Neural cell (in vitro differentiated cells): Measurements from ENCODE around the gene GRID1. TPM values are rescaled to one million over a fixed set of nuclear protein-coding genes. Genes with fewer than 3 reads are reported as not detected.

Experiments used
- H2AFZ ChIP-seq: fragments of 200-600, 300-800 bp; sonication (generic), shearing (Covaris generic); 2 replicates; pipeline ENCODE4 v1.6.0; 2014; ENCODE audit warnings: low read depth, mild to moderate bottlenecking, antibody characterized with exemption, low read length, moderate library complexity
- H3F3A ChIP-seq: fragments of 200-600 bp; shearing (Covaris generic); 2 replicates; pipeline ENCODE4 v1.6.1; 2016; ENCODE audit warnings: mild to moderate bottlenecking, moderate library complexity, mixed read lengths, antibody characterized with exemption, low read length; ENCODE audit not compliant: insufficient read depth, poor library complexity, severe bottlenecking
- H3K27ac ChIP-seq: fragments of 200-600, 300-800 bp; sonication (generic), shearing (Covaris generic); 2 replicates; pipeline ENCODE4 v1.5.1; 2014; ENCODE audit warnings: mild to moderate bottlenecking, low read length, moderate library complexity
- H3K27me3 ChIP-seq: fragments of 300-800, 200-600 bp; sonication (generic), shearing (Covaris generic); 2 replicates; pipeline ENCODE4 v1.6.0; 2014; ENCODE audit warnings: mild to moderate bottlenecking, low read depth, low read length, moderate library complexity; ENCODE audit not compliant: insufficient read depth
- H3K36me3 ChIP-seq: fragments of 300-800, 200-600 bp; sonication (generic), shearing (Covaris generic); 2 replicates; pipeline ENCODE4 v1.5.1; 2014; ENCODE audit warnings: mild to moderate bottlenecking, antibody characterized with exemption, low read length, moderate library complexity; ENCODE audit not compliant: insufficient read depth
- H3K4me2 ChIP-seq: fragments of 300-800, 200-600 bp; sonication (generic), shearing (Covaris generic); 2 replicates; pipeline ENCODE4 v1.6.0; 2014; ENCODE audit warnings: mild to moderate bottlenecking, low read length
- H3K4me3 ChIP-seq: fragments of 300-800, 200-600 bp; sonication (generic), shearing (Covaris generic); 2 replicates; pipeline ENCODE4 v1.5.1; 2014; ENCODE audit warnings: mild to moderate bottlenecking, low read length, moderate library complexity
- H3K79me2 ChIP-seq: fragments of 200-600 bp; shearing (Covaris generic); replicated peaks from 2 replicates; pipeline ENCODE4 v1.6.0; 2014; ENCODE audit warnings: mild to moderate bottlenecking, low read length, moderate library complexity; ENCODE audit not compliant: insufficient read depth
- H3K9ac ChIP-seq: fragments of 300-800, 200-600 bp; sonication (generic), shearing (Covaris generic); 2 replicates; pipeline ENCODE4 v1.6.1; 2016; ENCODE audit warnings: mild to moderate bottlenecking, low read length, mixed read lengths
- H3K9me2 ChIP-seq: fragments of 200-600 bp; shearing (Covaris generic); 2 replicates; pipeline ENCODE4 v1.6.1; 2016; ENCODE audit warnings: mild to moderate bottlenecking, low read length, mixed read lengths; ENCODE audit not compliant: insufficient read depth
- H3K9me3 ChIP-seq: fragments of 200-600, 300-800 bp; sonication (generic), shearing (Covaris generic); 2 replicates; pipeline ENCODE4 v1.6.1; 2016; ENCODE audit warnings: mild to moderate bottlenecking, mixed run types, low read length, moderate library complexity, mixed read lengths
- H4K20me1 ChIP-seq: fragments of 200-600 bp; shearing (Covaris generic); 2 replicates; pipeline ENCODE4 v1.6.1; 2016; ENCODE audit warnings: mild to moderate bottlenecking, mixed run types; ENCODE audit not compliant: insufficient read depth
- EP300 ChIP-seq: fragments of 450-650 bp; conservative IDR thresholded peaks from 2 replicates; pipeline ENCODE4 v1.6.1; 2014; ENCODE audit warnings: antibody characterized with exemption, mild to moderate bottlenecking, moderate library complexity; ENCODE audit not compliant: poor library complexity, severe bottlenecking
- EZH2 ChIP-seq: fragments of 200-600, 300-800 bp; shearing (Covaris generic), sonication (generic); IDR thresholded peaks from 2 replicates; pipeline ENCODE4 v1.6.1; 2014; ENCODE audit warnings: antibody characterized with exemption, low read length, borderline replicate concordance, mild to moderate bottlenecking; ENCODE audit not compliant: insufficient read depth, poor library complexity, severe bottlenecking
- MXI1 ChIP-seq: fragments of 450-650 bp; conservative IDR thresholded peaks from 2 replicates; pipeline ENCODE4 v1.6.1; 2014; ENCODE audit warnings: antibody characterized with exemption, mild to moderate bottlenecking; ENCODE audit not compliant: poor library complexity, severe bottlenecking
- POLR2AphosphoS5 ChIP-seq: IDR thresholded peaks from 2 replicates; pipeline ENCODE4 v1.6.1; 2012
- RAD21 ChIP-seq: fragments of 450-650 bp; conservative IDR thresholded peaks from 2 replicates; pipeline ENCODE4 v1.6.1; 2014; ENCODE audit warnings: antibody characterized with exemption, mild to moderate bottlenecking, moderate library complexity
- REST ChIP-seq: IDR thresholded peaks from 2 replicates; pipeline ENCODE4 v1.6.1; 2012; ENCODE audit warnings: borderline replicate concordance
- SMC3 ChIP-seq: fragments of 450-650 bp; conservative IDR thresholded peaks from 2 replicates; pipeline ENCODE4 v1.6.1; 2014; ENCODE audit warnings: antibody characterized with exemption, mild to moderate bottlenecking, moderate library complexity; ENCODE audit not compliant: poor library complexity
- TAF1 ChIP-seq: IDR thresholded peaks from 2 replicates; pipeline ENCODE4 v1.6.1; 2012; ENCODE audit warnings: low read depth
- polyA plus RNA-seq: library from polyadenylated mRNA; depleted of rRNA; stranded (reverse); fragments of >200 nt; gene quantifications from 2 replicates; pipeline ENCODE4 v1.2.3, GENCODE V29; 2014
- TF ChIP-seq, protein P1 (sequence below): fragments of 450-650 bp; IDR thresholded peaks from 2 replicates; pipeline ENCODE4 v1.5.1; 2014; ENCODE audit warnings: antibody characterized with exemption, mild to moderate bottlenecking, moderate library complexity; ENCODE audit not compliant: poor library complexity, severe bottlenecking

GRID1 gene
- polyA plus RNA-seq, 1 donor from 2014 or later, result 7.3 TPM

- no peak overlapping the region for H3K27ac ChIP-seq
- TF ChIP-seq TAF1, result no peak
- TF ChIP-seq RAD21, result no peak
- TF ChIP-seq MXI1, result no peak
- TF ChIP-seq EP300, result no peak
- no peak for TF ChIP-seq POLR2AphosphoS5
- TF ChIP-seq REST, result no peak
- no peak for TF ChIP-seq EZH2
- no peak for TF ChIP-seq SMC3
- TF ChIP-seq, protein P1, sequence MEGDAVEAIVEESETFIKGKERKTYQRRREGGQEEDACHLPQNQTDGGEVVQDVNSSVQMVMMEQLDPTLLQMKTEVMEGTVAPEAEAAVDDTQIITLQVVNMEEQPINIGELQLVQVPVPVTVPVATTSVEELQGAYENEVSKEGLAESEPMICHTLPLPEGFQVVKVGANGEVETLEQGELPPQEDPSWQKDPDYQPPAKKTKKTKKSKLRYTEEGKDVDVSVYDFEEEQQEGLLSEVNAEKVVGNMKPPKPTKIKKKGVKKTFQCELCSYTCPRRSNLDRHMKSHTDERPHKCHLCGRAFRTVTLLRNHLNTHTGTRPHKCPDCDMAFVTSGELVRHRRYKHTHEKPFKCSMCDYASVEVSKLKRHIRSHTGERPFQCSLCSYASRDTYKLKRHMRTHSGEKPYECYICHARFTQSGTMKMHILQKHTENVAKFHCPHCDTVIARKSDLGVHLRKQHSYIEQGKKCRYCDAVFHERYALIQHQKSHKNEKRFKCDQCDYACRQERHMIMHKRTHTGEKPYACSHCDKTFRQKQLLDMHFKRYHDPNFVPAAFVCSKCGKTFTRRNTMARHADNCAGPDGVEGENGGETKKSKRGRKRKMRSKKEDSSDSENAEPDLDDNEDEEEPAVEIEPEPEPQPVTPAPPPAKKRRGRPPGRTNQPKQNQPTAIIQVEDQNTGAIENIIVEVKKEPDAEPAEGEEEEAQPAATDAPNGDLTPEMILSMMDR, result no peak
Measured at GRCh38 chr10:85604884-85605283, 761.7 kb downstream of the GRID1 start.

DNA sequence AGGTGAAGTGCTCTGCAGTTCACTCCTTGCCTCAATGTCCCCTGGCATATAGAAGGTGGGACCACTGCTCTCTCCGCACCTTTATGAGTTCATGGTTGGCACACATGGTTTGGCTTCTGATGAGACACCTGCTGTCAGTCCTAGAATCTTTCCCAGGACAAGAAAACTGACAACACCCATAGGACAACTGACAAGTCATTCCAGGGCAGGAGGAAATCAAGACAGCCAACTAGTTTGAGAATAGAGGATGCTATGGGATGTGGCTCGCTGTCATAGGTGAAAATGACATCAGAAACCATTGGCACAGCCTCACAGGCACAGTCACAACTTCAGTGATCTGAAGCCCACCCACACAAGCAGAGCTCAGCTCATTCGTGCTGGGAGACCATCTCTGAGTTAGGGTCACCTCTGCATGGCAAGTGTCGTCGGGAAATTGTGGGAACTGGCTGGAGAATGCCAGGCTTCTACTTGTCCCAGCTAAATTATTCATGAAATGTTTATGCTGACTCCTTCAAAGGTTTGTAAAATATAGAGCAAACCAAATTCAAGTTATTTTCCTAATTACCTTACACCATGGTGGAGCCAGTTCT is 762.4 kb downstream of the GRID1 start:
- Histone ChIP-seq H4K20me1 (no peaks in the 10 kb centered on the region), H3K36me3 (no peaks in the 10 kb centered on the region), H3K9ac (no peak overlapping the region), H3K27ac (no peak overlapping the region), H3F3A (no peaks in the 10 kb centered on the region), H3K9me2 (no peaks in the 10 kb centered on the region), H3K79me2 (no peaks in the 10 kb centered on the region), H3K4me3 (no peak overlapping the region), H3K27me3 (no peaks in the 10 kb centered on the region), H3K4me2 (no peak overlapping the region), H2AFZ (no peak overlapping the region), H3K9me3 (no peaks in the 10 kb centered on the region)
- no peak for TF ChIP-seq EZH2
- TF ChIP-seq POLR2AphosphoS5, result no peak
- no peak for TF ChIP-seq RAD21
- no peak for TF ChIP-seq REST
- TF ChIP-seq, protein P1, result no peak
- no peak for TF ChIP-seq MXI1

More at GRCh38 chr10:85604884-85605283, 761.7 kb downstream of the GRID1 start:
- Histone ChIP-seq H2AFZ (no peak overlapping the region), H4K20me1 (no peaks in the 10 kb centered on the region), H3K4me2 (no peak overlapping the region), H3K27me3 (no peaks in the 10 kb centered on the region), H3K79me2 (no peaks in the 10 kb centered on the region), H3K36me3 (no peaks in the 10 kb centered on the region), H3K9me3 (no peaks in the 10 kb centered on the region), H3F3A (no peaks in the 10 kb centered on the region), H3K4me3 (no peak overlapping the region), H3K9ac (no peak overlapping the region), H3K9me2 (no peaks in the 10 kb centered on the region)
